Measurements from ENCODE around the gene FAM81B. TPM values are rescaled to one million over a fixed set of nuclear protein-coding genes. Genes with fewer than 3 reads are reported as not detected.

The FAM81B gene
- total and polyA plus RNA-seq, 2 donors (not counting 3 experiments of a cell fraction or from before 2014, with no cell fraction given): not detected

GRCh38 chr5:95424016-95424415 lies 32.9 kb downstream of the FAM81B start:
- no peak for FAIRE-seq
- Histone ChIP-seq H3K4me2 (ENCODE audit: insufficient read depth, low read length) (no peak overlapping the region), H3K9ac (replicated peaks; ENCODE audit: extremely low read depth, insufficient read depth, low read length) (no peak overlapping the region), H4K20me1 (replicated peaks; ENCODE audit: control insufficient read depth, extremely low read depth, insufficient read depth, low read length) (no peaks in the 10 kb centered on the region), H3K27ac (ENCODE audit: insufficient read depth, low read depth, low read length) (no peak overlapping the region), H3K4me1 (ENCODE audit: control insufficient read depth, extremely low read depth, insufficient read depth, low read length) (no peaks in the 10 kb centered on the region), H3K27me3 (ENCODE audit: control insufficient read depth in 2 of 2, insufficient read depth in 2 of 2, low read length in 2 of 2) (peaks cover 0 to 7% of the 10 kb centered on the region in 2 experiments), H3K4me3 (replicated peaks in 1 of 3; ENCODE audit: insufficient read depth in 1 of 3, low read depth in 1 of 3, low read length in 3 of 3) (no peak overlapping the region), H3K9me1 (replicated peaks; ENCODE audit: control insufficient read depth, extremely low read depth, insufficient read depth, low read length) (no peaks in the 10 kb centered on the region), H3K9me3 (replicated peaks; ENCODE audit: control insufficient read depth, insufficient read depth, low read length) (no peaks in the 10 kb centered on the region), H2AFZ (ENCODE audit: low read depth, low read length) (no peak overlapping the region), H3K36me3 (ENCODE audit: control insufficient read depth in 2 of 2, extremely low read depth in 1 of 2, insufficient read depth in 2 of 2, low read length in 2 of 2) (no peaks in the 10 kb centered on the region), H3K79me2 (ENCODE audit: control insufficient read depth, insufficient read depth, low read length) (no peaks in the 10 kb centered on the region)
- dilution Hi-C loops (cut with MboI; ENCODE audit: extremely low pct_ligation_motif_present, low sequenced_read_pairs) (no loop called here), intact Hi-C loops (cut with micrococcal nuclease) (no loop called here)
- DNase-seq (ENCODE audit: low read depth, low spot score): no peak
- ChIA-PET POLR2A (no interaction called here), CTCF (no interaction called here)
- no TSS peak for BruUV-seq (replicated peaks)
- no peak for TF ChIP-seq GATA2 (IDR thresholded peaks at IDR 0.05; ENCODE audit: insufficient read depth, insufficient read length, low read depth, low read length)
- TF ChIP-seq FOS (IDR thresholded peaks at IDR 0.05; ENCODE audit: borderline replicate concordance, insufficient read depth, low read length): no peak
- TF ChIP-seq EZH2 (IDR thresholded peaks at IDR 0.05; ENCODE audit: borderline replicate concordance, low read depth, low read length, severe bottlenecking): no peak
- TF ChIP-seq POLR2A (IDR thresholded peaks at IDR 0.05; ENCODE audit: low read depth, low read length): no peak
- no peak for TF ChIP-seq JUN (IDR thresholded peaks at IDR 0.05; ENCODE audit: borderline replicate concordance, insufficient read depth, insufficient read length, low read depth)
- TF ChIP-seq, protein P1, sequence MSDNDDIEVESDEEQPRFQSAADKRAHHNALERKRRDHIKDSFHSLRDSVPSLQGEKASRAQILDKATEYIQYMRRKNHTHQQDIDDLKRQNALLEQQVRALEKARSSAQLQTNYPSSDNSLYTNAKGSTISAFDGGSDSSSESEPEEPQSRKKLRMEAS (IDR thresholded peaks at IDR 0.05; ENCODE audit: insufficient read depth, insufficient read length): no peak
- TF ChIP-seq POLR2AphosphoS5 (IDR thresholded peaks at IDR 0.05; ENCODE audit: insufficient read depth, low read depth, low read length): no peak
- no peak for TF ChIP-seq MYC (IDR thresholded peaks at IDR 0.05; ENCODE audit: low read depth, low read length)
- TF ChIP-seq, protein P2, sequence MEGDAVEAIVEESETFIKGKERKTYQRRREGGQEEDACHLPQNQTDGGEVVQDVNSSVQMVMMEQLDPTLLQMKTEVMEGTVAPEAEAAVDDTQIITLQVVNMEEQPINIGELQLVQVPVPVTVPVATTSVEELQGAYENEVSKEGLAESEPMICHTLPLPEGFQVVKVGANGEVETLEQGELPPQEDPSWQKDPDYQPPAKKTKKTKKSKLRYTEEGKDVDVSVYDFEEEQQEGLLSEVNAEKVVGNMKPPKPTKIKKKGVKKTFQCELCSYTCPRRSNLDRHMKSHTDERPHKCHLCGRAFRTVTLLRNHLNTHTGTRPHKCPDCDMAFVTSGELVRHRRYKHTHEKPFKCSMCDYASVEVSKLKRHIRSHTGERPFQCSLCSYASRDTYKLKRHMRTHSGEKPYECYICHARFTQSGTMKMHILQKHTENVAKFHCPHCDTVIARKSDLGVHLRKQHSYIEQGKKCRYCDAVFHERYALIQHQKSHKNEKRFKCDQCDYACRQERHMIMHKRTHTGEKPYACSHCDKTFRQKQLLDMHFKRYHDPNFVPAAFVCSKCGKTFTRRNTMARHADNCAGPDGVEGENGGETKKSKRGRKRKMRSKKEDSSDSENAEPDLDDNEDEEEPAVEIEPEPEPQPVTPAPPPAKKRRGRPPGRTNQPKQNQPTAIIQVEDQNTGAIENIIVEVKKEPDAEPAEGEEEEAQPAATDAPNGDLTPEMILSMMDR (IDR thresholded peaks at IDR 0.05; ENCODE audit: extremely low read depth in 1 of 2, insufficient read depth in 1 of 2, low read depth in 1 of 2, low read length in 2 of 2): no peak

Data from endothelial cell of umbilical vein (primary cell).